ENCODE data around the gene P2RX6.
A peak's percentile ranks its signal among the peaks of the same experiment; 100 is the strongest.

Gene P2RX6

GRCh38 chr22:21043860-21044535 lies 29.0 kb downstream of the P2RX6 start:
- H3K9ac ChIP-seq (ENCODE audit: low read length), result peak overlapping the region; percentile 90
- H3K4me1 ChIP-seq (ENCODE audit: control insufficient read depth, insufficient read depth, low read depth, low read length), result peaks cover 33% of the 10 kb centered on the region
- no peaks in the 10 kb centered on the region for H3K79me1 ChIP-seq (replicated peaks; ENCODE audit: low read length, poor library complexity, severe bottlenecking)
- peak overlapping the region; percentile 55 to 80 for H2BK12ac ChIP-seq (ENCODE audit: low read length in 2 of 2)
- H3K4me2 ChIP-seq (ENCODE audit: low read length, poor library complexity, severe bottlenecking), result no peak overlapping the region
- no peak overlapping the region for H3K23ac ChIP-seq (ENCODE audit: low read length in 2 of 2)
- H2AK5ac ChIP-seq (ENCODE audit: low read length, severe bottlenecking), result peak overlapping the region; percentile 90
- peaks cover 0 to 7% of the 10 kb centered on the region in 2 experiments for H3K27me3 ChIP-seq (ENCODE audit: control insufficient read depth in 1 of 2, insufficient read depth in 1 of 2, low read length in 2 of 2)
- H4K8ac ChIP-seq (ENCODE audit: low read length), result peak overlapping the region; percentile 75
- peak overlapping the region; percentile 68 for H2BK120ac ChIP-seq (ENCODE audit: low read depth, low read length)
- peak overlapping the region; percentile 36 to 54 for H3K4ac ChIP-seq (ENCODE audit: low read depth in 1 of 2, low read length in 2 of 2)
- no peak overlapping the region for H2BK5ac ChIP-seq (ENCODE audit: low read depth, low read length, poor library complexity, severe bottlenecking)
- H3K9me3 ChIP-seq (ENCODE audit: control insufficient read depth, low read length), result no peaks in the 10 kb centered on the region
- H2AFZ ChIP-seq (ENCODE audit: low read depth, low read length), result no peak overlapping the region
- H3K18ac ChIP-seq (ENCODE audit: low read depth in 1 of 2, low read length in 2 of 2), result no peak overlapping the region
- H3K4me3 ChIP-seq (ENCODE audit: insufficient read depth in 1 of 2, low read depth in 1 of 2, low read length in 2 of 2), result no peak overlapping the region
- H3K27ac ChIP-seq (ENCODE audit: low read length, poor library complexity, severe bottlenecking), result peak overlapping the region; percentile 91
- WGBS, result 94% methylated on average over 15 of the region's 15 CpGs
- peak overlapping the region; percentile 80 for H4K91ac ChIP-seq (ENCODE audit: low read length)
- peak overlapping the region; percentile 85 for H2BK15ac ChIP-seq (ENCODE audit: low read depth, poor library complexity, severe bottlenecking)
- no peak overlapping the region for H3K14ac ChIP-seq (ENCODE audit: low read length in 2 of 2)
- no peak for DNase-seq
- H3K36me3 ChIP-seq (ENCODE audit: control insufficient read depth in 1 of 2, insufficient read depth in 2 of 2, low read depth in 1 of 2, low read length in 2 of 2), result no peaks in the 10 kb centered on the region

GRCh38 chr22:21044931-21045584 lies 30.1 kb downstream of the P2RX6 start:
- H3K79me1 ChIP-seq (replicated peaks; ENCODE audit: low read length, poor library complexity, severe bottlenecking), result no peaks in the 10 kb centered on the region
- H3K18ac ChIP-seq (ENCODE audit: low read depth in 1 of 2, low read length in 2 of 2), result peak overlapping the region in 1 of 2 experiments; percentile 81
- peak overlapping the region; percentile 44 for H2AFZ ChIP-seq (ENCODE audit: low read depth, low read length)
- H2BK5ac ChIP-seq (ENCODE audit: low read depth, low read length, poor library complexity, severe bottlenecking), result peak overlapping the region; percentile 74
- H4K91ac ChIP-seq (ENCODE audit: low read length), result peak overlapping the region; percentile 52
- H3K4me2 ChIP-seq (ENCODE audit: low read length, poor library complexity, severe bottlenecking), result peak overlapping the region; percentile 73
- H3K9me3 ChIP-seq (ENCODE audit: control insufficient read depth, low read length), result no peaks in the 10 kb centered on the region
- WGBS, result 5% methylated on average over 14 of the region's 15 CpGs
- H3K14ac ChIP-seq (ENCODE audit: low read length in 2 of 2), result no peak overlapping the region
- H3K27ac ChIP-seq (ENCODE audit: low read length, poor library complexity, severe bottlenecking), result peak overlapping the region; percentile 91
- peak; percentile 89 for DNase-seq
- peaks cover 33% of the 10 kb centered on the region for H3K4me1 ChIP-seq (ENCODE audit: control insufficient read depth, insufficient read depth, low read depth, low read length)
- H3K36me3 ChIP-seq (ENCODE audit: control insufficient read depth in 1 of 2, insufficient read depth in 2 of 2, low read depth in 1 of 2, low read length in 2 of 2), result no peaks in the 10 kb centered on the region
- H3K27me3 ChIP-seq (ENCODE audit: control insufficient read depth in 1 of 2, insufficient read depth in 1 of 2, low read length in 2 of 2), result peaks cover 0 to 7% of the 10 kb centered on the region in 2 experiments
- H4K8ac ChIP-seq (ENCODE audit: low read length), result peak overlapping the region; percentile 88
- H3K23ac ChIP-seq (ENCODE audit: low read length in 2 of 2), result no peak overlapping the region
- peak overlapping the region; percentile 43 to 80 for H3K4me3 ChIP-seq (ENCODE audit: insufficient read depth in 1 of 2, low read depth in 1 of 2, low read length in 2 of 2)
- H2BK15ac ChIP-seq (ENCODE audit: low read depth, poor library complexity, severe bottlenecking), result peak overlapping the region; percentile 85
- H3K4ac ChIP-seq (ENCODE audit: low read depth in 1 of 2, low read length in 2 of 2), result peak overlapping the region in 1 of 2 experiments; percentile 14
- H2BK120ac ChIP-seq (ENCODE audit: low read depth, low read length), result peak overlapping the region; percentile 68
- peak overlapping the region; percentile 90 for H3K9ac ChIP-seq (ENCODE audit: low read length)
- H2BK12ac ChIP-seq (ENCODE audit: low read length in 2 of 2), result peak overlapping the region in 1 of 2 experiments; percentile 88
- no peak overlapping the region for H2AK5ac ChIP-seq (ENCODE audit: low read length, severe bottlenecking)

DNA sequence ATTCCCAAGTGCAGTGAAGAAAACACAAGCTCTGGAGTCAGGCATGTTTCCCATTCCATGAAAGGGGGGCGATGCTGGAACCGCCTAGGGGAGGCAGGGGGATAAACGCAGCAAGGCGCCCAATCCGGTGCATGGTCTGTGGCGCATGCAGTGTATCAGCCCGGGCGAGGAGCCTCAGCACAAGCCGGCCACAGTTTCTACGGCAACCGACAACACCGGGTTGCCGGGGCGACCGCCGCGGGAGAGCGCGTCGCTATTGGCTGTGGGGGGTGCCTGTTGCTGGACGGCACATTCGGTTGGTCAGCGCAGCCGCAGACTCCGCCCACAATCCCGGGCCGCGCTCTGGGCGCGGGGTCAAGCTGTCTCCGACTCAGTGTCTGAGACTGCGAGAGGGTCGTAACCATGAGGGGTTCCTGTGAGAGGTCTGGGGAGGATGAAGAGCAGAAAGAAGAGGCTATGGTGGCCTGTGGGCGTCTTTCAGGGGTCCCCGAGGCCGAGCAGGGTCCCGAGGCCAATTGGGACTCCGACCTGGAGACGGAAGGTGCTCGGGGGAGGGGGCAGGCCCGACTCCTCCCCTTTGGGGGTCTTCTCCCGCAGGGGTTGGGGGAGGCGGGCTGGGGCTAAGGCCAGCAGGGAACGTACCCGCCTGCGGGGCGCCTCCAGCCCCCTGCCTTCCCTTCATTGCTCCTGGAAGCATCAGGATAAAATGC lies 30.8 kb downstream of the P2RX6 start, which contains the start of gene LRRC74B:
LRRC74B (plus strand) TSS at position 362 of the 710 bp plus-strand sequence; CDS start at position 403, 41 bp downstream.
- peak within 1 kb of the TSS; percentile 68 for H2AFZ ChIP-seq (ENCODE audit: low read depth, low read length)
- peak within 1 kb of the TSS in 1 of 2 experiments; percentile 14 for H3K4ac ChIP-seq (ENCODE audit: low read depth in 1 of 2, low read length in 2 of 2)
- H3K4me1 ChIP-seq (ENCODE audit: control insufficient read depth, insufficient read depth, low read depth, low read length), result peaks cover 33% of the 10 kb centered on the region
- peaks cover 0 to 7% of the 10 kb centered on the region in 2 experiments for H3K27me3 ChIP-seq (ENCODE audit: control insufficient read depth in 1 of 2, insufficient read depth in 1 of 2, low read length in 2 of 2)
- WGBS, result under 1% methylated on average over 42 of the region's 47 CpGs
- H3K4me2 ChIP-seq (ENCODE audit: low read length, poor library complexity, severe bottlenecking), result peak within 1 kb of the TSS; percentile 93
- no peak within 1 kb of the TSS for H2AK5ac ChIP-seq (ENCODE audit: low read length, severe bottlenecking)
- H2BK5ac ChIP-seq (ENCODE audit: low read depth, low read length, poor library complexity, severe bottlenecking), result peak within 1 kb of the TSS; percentile 74
- H3K79me1 ChIP-seq (replicated peaks; ENCODE audit: low read length, poor library complexity, severe bottlenecking), result no peaks in the 10 kb centered on the region
- H3K9me3 ChIP-seq (ENCODE audit: control insufficient read depth, low read length), result no peaks in the 10 kb centered on the region
- H3K27ac ChIP-seq (ENCODE audit: low read length, poor library complexity, severe bottlenecking), result peak within 1 kb of the TSS; percentile 91
- H3K9ac ChIP-seq (ENCODE audit: low read length), result peak within 1 kb of the TSS; percentile 90
- DNase-seq, result peak; percentile 96
- H4K8ac ChIP-seq (ENCODE audit: low read length), result peak within 1 kb of the TSS; percentile 88
- H2BK12ac ChIP-seq (ENCODE audit: low read length in 2 of 2), result peak within 1 kb of the TSS in 1 of 2 experiments; percentile 88
- peak within 1 kb of the TSS; percentile 52 for H4K91ac ChIP-seq (ENCODE audit: low read length)
- H2BK15ac ChIP-seq (ENCODE audit: low read depth, poor library complexity, severe bottlenecking), result no peak within 1 kb of the TSS
- H3K18ac ChIP-seq (ENCODE audit: low read depth in 1 of 2, low read length in 2 of 2), result peak within 1 kb of the TSS; percentile 46 to 81
- H3K36me3 ChIP-seq (ENCODE audit: control insufficient read depth in 1 of 2, insufficient read depth in 2 of 2, low read depth in 1 of 2, low read length in 2 of 2), result no peaks in the 10 kb centered on the region
- no peak within 1 kb of the TSS for H3K23ac ChIP-seq (ENCODE audit: low read length in 2 of 2)
- peak within 1 kb of the TSS; percentile 68 for H2BK120ac ChIP-seq (ENCODE audit: low read depth, low read length)
- peak within 1 kb of the TSS; percentile 55 to 80 for H3K4me3 ChIP-seq (ENCODE audit: insufficient read depth in 1 of 2, low read depth in 1 of 2, low read length in 2 of 2)
- H3K14ac ChIP-seq (ENCODE audit: low read length in 2 of 2), result no peak within 1 kb of the TSS

All from mesenchymal stem cell (in vitro differentiated cells and primary cell).